ENCODE results near the gene MTCH1. TPM values are rescaled to one million over a fixed set of nuclear protein-coding genes. Genes with fewer than 3 reads are reported as not detected.

MTCH1 gene
- total RNA-seq, 1 donor from 2014 or later: 180 TPM

GRCh38 chr6:37025621-37026466, 39.8 kb upstream of the MTCH1 start:
- Mint-ChIP-seq H3K4me1 (ENCODE audit: unreplicated experiment) (peaks cover 10% of the 10 kb centered on the region), H3K9me3 (ENCODE audit: unreplicated experiment) (peaks cover 5% of the 10 kb centered on the region), H3K27ac (ENCODE audit: unreplicated experiment) (peak overlapping the region; percentile 62), H3K4me3 (ENCODE audit: unreplicated experiment) (no peak overlapping the region), H3K27me3 (ENCODE audit: unreplicated experiment) (no peaks in the 10 kb centered on the region), H3K36me3 (ENCODE audit: unreplicated experiment) (no peaks in the 10 kb centered on the region)
- TF ChIP-seq, protein P1, sequence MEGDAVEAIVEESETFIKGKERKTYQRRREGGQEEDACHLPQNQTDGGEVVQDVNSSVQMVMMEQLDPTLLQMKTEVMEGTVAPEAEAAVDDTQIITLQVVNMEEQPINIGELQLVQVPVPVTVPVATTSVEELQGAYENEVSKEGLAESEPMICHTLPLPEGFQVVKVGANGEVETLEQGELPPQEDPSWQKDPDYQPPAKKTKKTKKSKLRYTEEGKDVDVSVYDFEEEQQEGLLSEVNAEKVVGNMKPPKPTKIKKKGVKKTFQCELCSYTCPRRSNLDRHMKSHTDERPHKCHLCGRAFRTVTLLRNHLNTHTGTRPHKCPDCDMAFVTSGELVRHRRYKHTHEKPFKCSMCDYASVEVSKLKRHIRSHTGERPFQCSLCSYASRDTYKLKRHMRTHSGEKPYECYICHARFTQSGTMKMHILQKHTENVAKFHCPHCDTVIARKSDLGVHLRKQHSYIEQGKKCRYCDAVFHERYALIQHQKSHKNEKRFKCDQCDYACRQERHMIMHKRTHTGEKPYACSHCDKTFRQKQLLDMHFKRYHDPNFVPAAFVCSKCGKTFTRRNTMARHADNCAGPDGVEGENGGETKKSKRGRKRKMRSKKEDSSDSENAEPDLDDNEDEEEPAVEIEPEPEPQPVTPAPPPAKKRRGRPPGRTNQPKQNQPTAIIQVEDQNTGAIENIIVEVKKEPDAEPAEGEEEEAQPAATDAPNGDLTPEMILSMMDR (IDR thresholded peaks at IDR 0.05): no peak
- no peak for DNase-seq (ENCODE audit: extremely low spot score, unreplicated experiment)

DNA sequence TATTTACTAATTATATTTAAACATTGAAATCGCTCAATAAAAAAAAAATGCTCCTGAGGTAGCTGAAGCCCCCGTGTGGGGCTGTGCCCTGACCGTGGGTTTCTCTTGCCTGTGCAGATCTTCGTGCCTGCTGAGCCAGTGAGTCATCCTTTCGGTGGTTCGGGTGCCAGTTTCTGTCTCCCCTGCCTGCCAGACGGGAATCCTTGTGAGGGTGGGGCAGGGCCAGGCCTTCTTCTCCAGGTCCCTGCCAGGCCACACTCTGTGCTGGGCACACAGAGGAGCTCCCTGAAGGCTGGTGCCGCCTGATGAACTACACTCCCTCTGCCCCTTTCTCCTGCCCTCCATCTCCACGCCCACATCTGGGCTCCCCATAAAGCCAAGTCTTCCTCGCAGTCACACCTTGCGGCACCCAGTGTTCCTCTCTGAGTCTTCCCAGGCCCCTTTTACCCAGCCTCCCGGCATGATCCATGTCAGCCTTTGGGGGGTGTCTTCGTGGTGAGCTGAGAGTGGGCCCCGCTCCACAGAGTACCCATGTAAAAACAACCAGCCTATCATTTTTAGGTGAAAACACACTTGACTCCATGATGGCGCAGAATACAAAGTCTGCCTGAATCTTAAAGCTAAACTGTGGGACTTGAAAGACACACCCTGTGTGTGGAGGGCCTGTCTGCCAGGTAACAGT, 38.8 kb upstream of the MTCH1 start:
- Mint-ChIP-seq H3K27me3 (ENCODE audit: unreplicated experiment) (no peaks in the 10 kb centered on the region), H3K36me3 (ENCODE audit: unreplicated experiment) (no peaks in the 10 kb centered on the region), H3K4me1 (ENCODE audit: unreplicated experiment) (peaks cover 10% of the 10 kb centered on the region), H3K27ac (ENCODE audit: unreplicated experiment) (peak overlapping the region; percentile 63), H3K4me3 (ENCODE audit: unreplicated experiment) (no peak overlapping the region), H3K9me3 (ENCODE audit: unreplicated experiment) (no peaks in the 10 kb centered on the region)
- TF ChIP-seq, protein P1 (IDR thresholded peaks at IDR 0.05): no peak
- no peak for DNase-seq (ENCODE audit: extremely low spot score, unreplicated experiment)

DNA sequence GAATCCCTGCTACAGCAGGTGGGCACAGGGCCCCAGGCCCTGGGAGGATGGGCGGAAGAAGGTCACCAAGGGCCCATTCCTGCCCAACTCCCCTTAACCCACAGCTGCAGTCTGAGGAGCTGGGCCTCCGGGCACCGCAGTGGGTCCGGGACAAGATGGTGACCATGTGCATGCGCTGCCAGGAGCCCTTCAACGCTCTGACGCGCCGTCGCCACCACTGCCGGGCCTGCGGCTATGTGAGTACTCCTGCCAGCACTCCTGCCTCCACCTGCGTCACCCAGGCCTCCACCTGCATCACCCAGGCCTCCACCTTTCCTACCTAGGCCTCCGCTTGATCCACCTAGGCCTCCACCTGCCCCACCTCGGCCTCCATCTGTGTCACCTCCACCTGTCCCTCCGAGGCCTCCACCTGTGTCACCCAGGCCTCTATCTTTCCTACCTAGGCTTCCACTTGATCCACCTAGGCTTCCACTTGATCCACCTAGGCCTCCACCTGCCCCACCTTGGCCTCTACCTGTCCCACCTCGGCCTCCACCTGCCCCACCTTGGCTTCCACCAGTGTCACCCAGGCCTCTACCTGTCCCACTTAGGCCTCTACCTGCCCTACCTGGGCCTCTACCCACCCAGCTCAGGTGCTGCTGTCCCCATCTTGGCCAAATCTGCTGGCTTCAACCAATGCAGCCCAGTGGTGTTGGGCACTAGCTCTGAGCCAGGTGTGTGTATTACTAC, 36.3 kb upstream of the MTCH1 start:
- Mint-ChIP-seq H3K27me3 (ENCODE audit: unreplicated experiment) (no peaks in the 10 kb centered on the region), H3K4me1 (ENCODE audit: unreplicated experiment) (peaks cover 23% of the 10 kb centered on the region), H3K27ac (ENCODE audit: unreplicated experiment) (no peak overlapping the region)

GRCh38 chr6:37021356-37022129, 35.5 kb upstream of the MTCH1 start:
- DNase-seq (ENCODE audit: extremely low spot score, unreplicated experiment): no peak
- Mint-ChIP-seq H3K27me3 (ENCODE audit: unreplicated experiment) (no peaks in the 10 kb centered on the region), H3K9me3 (ENCODE audit: unreplicated experiment) (no peaks in the 10 kb centered on the region), H3K27ac (ENCODE audit: unreplicated experiment) (no peak overlapping the region), H3K36me3 (ENCODE audit: unreplicated experiment) (no peaks in the 10 kb centered on the region), H3K4me1 (ENCODE audit: unreplicated experiment) (peaks cover 23% of the 10 kb centered on the region), H3K4me3 (ENCODE audit: unreplicated experiment) (no peak overlapping the region)
- TF ChIP-seq, protein P1 (IDR thresholded peaks at IDR 0.05): peak; percentile 59

More for the DNA sequence above, 36.3 kb upstream of the MTCH1 start:
- no peak for DNase-seq (ENCODE audit: extremely low spot score, unreplicated experiment)
- Mint-ChIP-seq H3K36me3 (ENCODE audit: unreplicated experiment) (no peaks in the 10 kb centered on the region), H3K9me3 (ENCODE audit: unreplicated experiment) (no peaks in the 10 kb centered on the region), H3K4me3 (ENCODE audit: unreplicated experiment) (no peak overlapping the region)
- TF ChIP-seq, protein P1 (IDR thresholded peaks at IDR 0.05): no peak

Measured in osteocyte (in vitro differentiated cells).